ENCODE measurements around the gene SPINK7. TPM values are rescaled to one million over a fixed set of nuclear protein-coding genes. Genes with fewer than 3 reads are reported as not detected.
"Not testable (repeated sequence)": the region's sequence is repeated elsewhere in the genome, so short reads cannot be mapped to it uniquely, and the experiment has no call there.

SPINK7 gene
- total RNA-seq, 4 donors from 2014 or later, result 4.8 to 86.5 (median 22.9) TPM; not detected in 1

DNA sequence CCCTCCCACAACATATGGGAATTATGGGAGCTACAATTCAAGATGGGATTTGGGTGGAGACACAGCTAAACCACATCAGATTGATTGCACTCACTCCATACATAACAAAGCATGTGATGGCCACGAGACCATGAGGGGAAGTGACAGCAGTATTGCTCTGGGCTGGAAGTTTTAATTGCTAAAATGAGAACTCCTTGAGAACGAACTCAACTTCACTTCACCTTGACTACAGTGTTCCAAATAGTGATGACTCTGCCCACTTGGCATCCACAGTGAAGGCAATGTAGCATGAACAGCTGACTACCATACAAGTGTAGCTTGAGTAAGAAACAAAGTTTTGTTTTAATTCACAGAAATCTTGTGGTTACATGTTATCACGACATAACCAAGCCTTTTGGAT is 739 bp upstream of the SPINK7 start:
- H3K4me1 ChIP-seq, result no peaks in the 10 kb centered on the region
- no peak for TF ChIP-seq POLR2AphosphoS5 (IDR thresholded peaks at IDR 0.05)
- no peak for TF ChIP-seq EP300 (IDR thresholded peaks at IDR 0.05)
- TF ChIP-seq POLR2A (IDR thresholded peaks at IDR 0.05), result no peak
- TF ChIP-seq, protein P1, sequence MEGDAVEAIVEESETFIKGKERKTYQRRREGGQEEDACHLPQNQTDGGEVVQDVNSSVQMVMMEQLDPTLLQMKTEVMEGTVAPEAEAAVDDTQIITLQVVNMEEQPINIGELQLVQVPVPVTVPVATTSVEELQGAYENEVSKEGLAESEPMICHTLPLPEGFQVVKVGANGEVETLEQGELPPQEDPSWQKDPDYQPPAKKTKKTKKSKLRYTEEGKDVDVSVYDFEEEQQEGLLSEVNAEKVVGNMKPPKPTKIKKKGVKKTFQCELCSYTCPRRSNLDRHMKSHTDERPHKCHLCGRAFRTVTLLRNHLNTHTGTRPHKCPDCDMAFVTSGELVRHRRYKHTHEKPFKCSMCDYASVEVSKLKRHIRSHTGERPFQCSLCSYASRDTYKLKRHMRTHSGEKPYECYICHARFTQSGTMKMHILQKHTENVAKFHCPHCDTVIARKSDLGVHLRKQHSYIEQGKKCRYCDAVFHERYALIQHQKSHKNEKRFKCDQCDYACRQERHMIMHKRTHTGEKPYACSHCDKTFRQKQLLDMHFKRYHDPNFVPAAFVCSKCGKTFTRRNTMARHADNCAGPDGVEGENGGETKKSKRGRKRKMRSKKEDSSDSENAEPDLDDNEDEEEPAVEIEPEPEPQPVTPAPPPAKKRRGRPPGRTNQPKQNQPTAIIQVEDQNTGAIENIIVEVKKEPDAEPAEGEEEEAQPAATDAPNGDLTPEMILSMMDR (IDR thresholded peaks at IDR 0.05), result no peak
- 75% methylated on average over 3 of the region's 3 CpGs for WGBS
- H3K4me3 ChIP-seq, result no peak overlapping the region
- no peak overlapping the region for H3K27ac ChIP-seq
- no peak for DNase-seq (ENCODE audit: low spot score in 2 of 2)
- peaks cover 9% of the 10 kb centered on the region for H3K9me3 ChIP-seq
- H3K36me3 ChIP-seq, result no peaks in the 10 kb centered on the region
- no peaks in the 10 kb centered on the region for H3K27me3 ChIP-seq

DNA sequence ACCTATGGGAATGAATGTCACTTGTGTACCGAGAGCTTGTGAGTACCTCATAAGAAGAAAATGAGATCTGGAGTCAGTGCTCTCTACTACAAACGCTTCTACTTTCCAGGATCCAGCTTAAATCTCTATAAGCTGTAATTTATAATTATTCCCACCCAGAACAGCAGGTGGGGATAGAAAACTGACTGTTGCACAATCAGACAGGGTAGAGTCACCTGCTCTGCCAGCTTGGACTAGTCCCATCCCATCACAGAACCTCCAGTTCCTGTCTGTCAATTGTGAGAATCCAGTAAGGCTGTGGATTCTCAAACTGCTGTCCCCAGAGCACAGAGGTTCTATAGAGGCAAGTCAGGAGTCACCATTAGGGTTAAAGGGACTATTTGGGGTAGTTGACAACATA is 2.0 kb downstream of the SPINK7 start:
- no peak overlapping the region for H3K4me3 ChIP-seq
- H3K9me3 ChIP-seq, result peaks cover 2% of the 10 kb centered on the region
- no peak overlapping the region for H3K27ac ChIP-seq
- 63% methylated on average over 2 of the region's 2 CpGs for WGBS
- no peaks in the 10 kb centered on the region for H3K27me3 ChIP-seq
- DNase-seq (ENCODE audit: low spot score in 2 of 2), result no peak
- TF ChIP-seq POLR2AphosphoS5 (IDR thresholded peaks at IDR 0.05) (no peak), EP300 (IDR thresholded peaks at IDR 0.05) (no peak), POLR2A (IDR thresholded peaks at IDR 0.05) (no peak)
- TF ChIP-seq, protein P1 (IDR thresholded peaks at IDR 0.05), result no peak
- no peaks in the 10 kb centered on the region for H3K36me3 ChIP-seq
- H3K4me1 ChIP-seq, result no peaks in the 10 kb centered on the region

DNA sequence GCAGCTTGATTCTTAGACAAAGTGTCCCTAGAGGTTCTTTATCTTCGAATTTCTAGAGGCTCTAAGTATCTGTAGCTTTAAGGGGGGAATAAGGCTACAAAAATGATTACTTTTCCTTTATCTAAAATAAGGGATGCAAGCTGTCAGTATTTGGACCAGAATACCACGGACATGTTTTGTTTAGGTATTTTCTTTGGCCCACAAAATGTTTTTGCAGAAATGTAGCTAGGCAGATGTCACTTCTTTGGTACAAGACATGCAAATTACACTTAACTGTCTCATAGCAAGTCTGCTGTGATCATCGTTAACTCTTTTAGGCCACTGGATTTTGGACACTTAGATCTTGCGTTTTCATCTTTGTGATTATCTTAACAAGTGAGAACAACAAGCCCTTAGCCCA is 2.5 kb downstream of the SPINK7 start:
- Histone ChIP-seq H3K4me3 (no peak overlapping the region), H3K27me3 (no peaks in the 10 kb centered on the region), H3K4me1 (no peaks in the 10 kb centered on the region), H3K36me3 (no peaks in the 10 kb centered on the region), H3K9me3 (no peaks in the 10 kb centered on the region), H3K27ac (no peak overlapping the region)
- no peak for DNase-seq (ENCODE audit: low spot score in 2 of 2)
- TF ChIP-seq POLR2AphosphoS5 (IDR thresholded peaks at IDR 0.05) (no peak), POLR2A (IDR thresholded peaks at IDR 0.05) (no peak), EP300 (IDR thresholded peaks at IDR 0.05) (no peak)
- TF ChIP-seq, protein P1 (IDR thresholded peaks at IDR 0.05), result no peak
- WGBS, result 59% methylated on average over 4 of the region's 4 CpGs

DNA sequence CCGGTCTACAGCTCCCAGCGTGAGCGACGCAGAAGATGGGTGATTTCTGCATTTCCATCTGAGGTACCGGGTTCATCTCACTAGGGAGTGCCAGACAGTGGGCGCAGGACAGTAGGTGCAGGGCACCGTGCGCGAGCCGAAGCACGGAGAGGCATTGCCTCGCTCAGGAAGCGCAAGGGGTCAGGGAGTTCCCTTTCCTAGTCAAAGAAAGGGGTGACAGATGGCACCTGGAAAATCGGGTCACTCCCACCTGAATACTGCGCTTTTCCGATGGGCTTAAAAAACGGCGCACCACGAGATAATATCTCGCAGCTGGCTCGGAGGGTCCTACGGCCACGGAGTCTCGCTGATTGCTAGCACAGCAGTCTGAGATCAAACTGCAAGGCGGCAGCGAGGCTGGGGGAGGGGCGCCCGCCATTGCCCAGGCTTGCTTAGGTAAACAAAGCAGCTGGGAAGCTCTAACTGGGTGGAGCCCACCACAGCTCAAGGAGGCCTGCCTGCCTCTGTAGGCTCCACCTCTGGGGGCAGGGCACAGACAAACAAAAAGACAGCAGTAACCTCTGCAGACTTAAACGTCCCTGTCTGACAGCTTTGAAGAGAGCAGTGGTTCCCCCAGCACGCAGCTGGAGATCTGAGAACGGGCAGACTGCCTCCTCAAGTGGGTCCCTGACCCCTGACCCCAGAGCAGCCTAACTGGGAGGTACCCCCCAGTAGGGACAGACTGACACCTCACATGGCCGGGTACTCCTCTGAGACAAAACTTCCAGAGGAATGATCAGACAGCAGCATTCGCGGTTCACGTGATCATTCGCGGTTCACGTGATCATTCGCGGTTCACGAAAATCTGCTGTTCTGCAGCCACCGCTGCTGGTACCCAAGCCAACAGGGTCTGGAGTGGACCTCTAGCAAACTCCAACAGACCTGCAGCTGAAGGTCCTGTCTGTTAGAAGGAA is 8.1 kb downstream of the SPINK7 start:
- not testable (repeated sequence) for H3K27me3 ChIP-seq; DNase-seq (ENCODE audit: low spot score in 2 of 2); H3K27ac ChIP-seq; H3K9me3 ChIP-seq; H3K36me3 ChIP-seq; H3K4me1 ChIP-seq
- H3K4me3 ChIP-seq, result peak overlapping the region; percentile 33
- WGBS, result 4% methylated on average over 32 of the region's 42 CpGs

DNA sequence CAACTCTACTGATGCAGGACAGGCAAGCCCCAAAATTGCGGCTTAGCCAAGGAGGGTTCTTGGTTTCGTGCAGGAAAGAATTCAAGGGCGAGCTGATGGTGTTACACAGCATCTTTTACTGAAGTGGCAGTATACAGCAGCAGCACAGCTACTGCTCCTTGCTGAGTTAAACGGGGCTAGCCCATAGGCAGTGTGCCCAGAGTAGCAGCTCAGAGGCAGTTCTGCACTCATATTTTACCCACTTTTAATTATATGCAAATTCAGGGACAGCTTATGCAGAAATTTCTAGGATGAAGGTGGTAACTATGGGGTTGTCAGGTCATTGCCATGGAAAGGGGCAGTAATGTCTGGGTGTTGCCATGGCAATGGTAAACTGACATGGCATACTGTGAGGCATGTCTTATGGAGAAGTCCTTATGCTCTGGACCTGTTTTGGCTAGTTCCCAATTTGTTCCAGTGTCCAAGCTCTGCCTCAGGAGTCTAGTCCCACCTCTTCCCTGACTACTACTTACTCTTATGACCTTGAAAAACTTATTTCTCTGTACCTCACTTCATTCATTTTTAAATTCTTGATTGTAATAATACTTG is 21.1 kb downstream of the SPINK7 start:
- 82% methylated on average over 4 of the region's 4 CpGs for WGBS
- no peak overlapping the region for H3K4me3 ChIP-seq
- H3K27me3 ChIP-seq, result no peaks in the 10 kb centered on the region
- H3K9me3 ChIP-seq, result no peaks in the 10 kb centered on the region
- DNase-seq (ENCODE audit: low spot score in 2 of 2), result no peak
- no peak overlapping the region for H3K27ac ChIP-seq
- no peaks in the 10 kb centered on the region for H3K36me3 ChIP-seq
- H3K4me1 ChIP-seq, result no peaks in the 10 kb centered on the region
- TF ChIP-seq EP300 (IDR thresholded peaks at IDR 0.05) (no peak), POLR2A (IDR thresholded peaks at IDR 0.05) (no peak), POLR2AphosphoS5 (IDR thresholded peaks at IDR 0.05) (no peak)
- TF ChIP-seq, protein P1 (IDR thresholded peaks at IDR 0.05), result no peak
